K562 (cell line): ENCODE data around the gene C19orf12. TPM values are rescaled to one million over a fixed set of nuclear protein-coding genes. Genes with fewer than 3 reads are reported as not detected.

ENCODE experiments used
- ARNT ChIP-seq, 2 experiments: fragments of 450-650 bp; IDR thresholded peaks; 2 replicates each; pipeline ENCODE4 v1.6.1; 2016; ENCODE audit warnings: mild to moderate bottlenecking in 1 of 2
- CAMTA2 ChIP-seq: fragments of 250-450 bp; sonication (Bioruptor Pico); conservative IDR thresholded peaks from 2 replicates; pipeline ENCODE4 v1.5.1; 2022
- CEBPG ChIP-seq, 3 experiments: fragments of 200-800 bp in 1 of 3; sonication (Bioruptor generic) in 1 of 3; sonication (generic) in 1 of 3; formaldehyde crosslinking in 1 of 3; IDR thresholded peaks in 2 of 3; conservative IDR thresholded peaks in 1 of 3; 2 replicates each; pipeline versions ENCODE4 v1.6.1 to v1.8.0; 2016 to 2022; ENCODE audit warnings: missing compliant biosample characterization in 2 of 3, missing genetic modification characterization in 2 of 3, mild to moderate bottlenecking in 1 of 3, missing genetic modification reagents in 1 of 3
- E2F6 ChIP-seq, 2 experiments: IDR thresholded peaks; 2 replicates each; pipeline ENCODE4 v1.6.1; 2011; ENCODE audit warnings: borderline replicate concordance in 1 of 2, control low read depth in 1 of 2, low read depth in 1 of 2, low read length in 1 of 2, mild to moderate bottlenecking in 1 of 2, mixed read lengths in 1 of 2, moderate library complexity in 1 of 2; ENCODE audit not compliant: insufficient read depth in 1 of 2, insufficient read length in 1 of 2, poor library complexity in 1 of 2, severe bottlenecking in 1 of 2; ENCODE audit errors: extremely low read depth in 1 of 2
- ELK1 ChIP-seq: sonication (generic); formaldehyde crosslinking; IDR thresholded peaks from 2 replicates; pipeline ENCODE4 v1.8.1; 2022; ENCODE audit warnings: missing genetic modification reagents
- HCFC1 ChIP-seq: IDR thresholded peaks from 2 replicates; pipeline ENCODE4 v1.6.1; 2012; ENCODE audit warnings: low read depth, low read length, improper control_type of control experiment
- MBD1 ChIP-seq: fragments of 250-450 bp; sonication (Bioruptor Pico); IDR thresholded peaks from 2 replicates; pipeline ENCODE4 v1.8.0; 2022; ENCODE audit warnings: inconsistent platforms
- NBN ChIP-seq: fragments of 450-650 bp; IDR thresholded peaks from 2 replicates; pipeline ENCODE4 v1.6.1; 2016; ENCODE audit warnings: low read depth, mild to moderate bottlenecking
- PBX2 ChIP-seq, 2 experiments: IDR thresholded peaks in 1 of 2; conservative IDR thresholded peaks in 1 of 2; 2 replicates each; pipeline ENCODE4 v1.6.1; 2016; ENCODE audit warnings: low read depth in 2 of 2, mild to moderate bottlenecking in 1 of 2, missing compliant biosample characterization in 1 of 2, missing genetic modification characterization in 1 of 2, moderate library complexity in 1 of 2
- RAD21 ChIP-seq, 2 experiments: fragments of 250-450 bp in 1 of 2; fragments of 450-650 bp in 1 of 2; sonication (Bioruptor Pico) in 1 of 2; formaldehyde crosslinking in 1 of 2; IDR thresholded peaks in 1 of 2; conservative IDR thresholded peaks in 1 of 2; 2 replicates each; pipeline versions ENCODE4 v1.4.0 to v1.8.0; 2020 to 2022; ENCODE audit warnings: mild to moderate bottlenecking in 2 of 2, moderate library complexity in 1 of 2
- TAF1 ChIP-seq: IDR thresholded peaks from 2 replicates; pipeline ENCODE4 v1.6.1; 2011; ENCODE audit warnings: mild to moderate bottlenecking, low read length, moderate library complexity; ENCODE audit not compliant: insufficient read depth, control insufficient read depth, severe bottlenecking; ENCODE audit errors: extremely low read depth
- TEAD2 ChIP-seq: fragments of 450-650 bp; IDR thresholded peaks from 2 replicates; pipeline ENCODE4 v1.6.1; 2016; ENCODE audit warnings: missing genetic modification characterization, control low read depth, missing compliant biosample characterization
- XRCC4 ChIP-seq: IDR thresholded peaks from one replicate; pipeline ENCODE4 v1.6.1; 2011; ENCODE audit not compliant: insufficient read depth, insufficient read length; ENCODE audit errors: extremely low read depth
- ZBTB26 ChIP-seq: fragments of 450-650 bp; formaldehyde crosslinking; IDR thresholded peaks from 2 replicates; pipeline ENCODE4 v1.4.0; 2022; ENCODE audit warnings: missing genetic modification characterization
- ZKSCAN1 ChIP-seq: fragments of 150-350 bp; IDR thresholded peaks from 2 replicates; pipeline ENCODE4 v1.6.1; 2016; ENCODE audit warnings: low read depth, low read length
- ZNF316 ChIP-seq: fragments of 450-650 bp; IDR thresholded peaks from 2 replicates; pipeline ENCODE4 v1.6.1; 2016
- ZNF41 ChIP-seq: fragments of 250-450 bp; sonication (Bioruptor Pico); conservative IDR thresholded peaks from 2 replicates; pipeline ENCODE4 v1.4.0; 2020; ENCODE audit warnings: mild to moderate bottlenecking
- ZNF551 ChIP-seq: fragments of 250-450 bp; sonication (Bioruptor Pico); IDR thresholded peaks from 2 replicates; pipeline ENCODE4 v1.5.0; 2021; ENCODE audit warnings: mild to moderate bottlenecking, moderate library complexity
- polyA plus RNA-seq, 8 experiments: library from polyadenylated mRNA; depleted of rRNA in 4 of 8; stranded (reverse) in 5 of 8; unstranded in 3 of 8; fragments of >200 nt; fragmentation: Nextera tagmentation in 2 of 8; fragmentation: Illumina TruSeq in 1 of 8; extraction: Ambion mirVana in 2 of 8; extraction: Trizol in 1 of 8; gene quantifications; 2 replicates each; pipeline versions ENCODE4 v1.2.1 to v1.2.3, GENCODE V29; 2011 to 2014; ENCODE audit warnings: inconsistent platforms in 1 of 8, missing spikeins in 1 of 8
- total RNA-seq, 7 experiments: library from RNA; depleted of rRNA in 6 of 7; stranded (reverse); fragments of >200 nt in 6 of 7; fragmentation: Illumina TruSeq in 2 of 7; extraction: Trizol in 2 of 7; gene quantifications; 2 replicates each; pipeline versions ENCODE4 v1.2.1 to v1.2.3, GENCODE V29; 2011 to 2021; ENCODE audit warnings: low replicate concordance in 1 of 7

Gene C19orf12
- total and polyA plus RNA-seq, 9 of the 15 experiments (the other 6 are each of a cell fraction or from before 2014, with no cell fraction given): 1.9 to 14.5 (median 10.2) TPM

- TF ChIP-seq ZBTB26 (CRISPR knock-in tag) (no peak), NBN (0 out of 2 replicates have a peak, but pooled peaks have one; percentile 30), TEAD2 (no peak), ARNT (IDR thresholded peaks at IDR 0.05) (0 out of 4 replicates have a peak, but pooled peaks of 1 of the 2 experiments have one; percentile 21), PBX2 (CRISPR knock-in tag; IDR thresholded peaks at IDR 0.05; ENCODE audit: low read depth) (peak; percentile 49), PBX2 (tag; conservative IDR thresholded peaks at IDR 0.05; ENCODE audit: low read depth) (peak; percentile 82), TAF1 (no peak), RAD21 (CRISPR knock-in tag; conservative IDR thresholded peaks at IDR 0.05 in 1 of 2, IDR thresholded peaks at IDR 0.05 in 1 of 2) (no peak), ZNF551 (CRISPR knock-in tag) (no peak), CEBPG (CRISPR knock-in tag; IDR thresholded peaks at IDR 0.05) (no peak), CEBPG (tag; conservative IDR thresholded peaks at IDR 0.05 in 1 of 2, IDR thresholded peaks at IDR 0.05 in 1 of 2) (no peak), ELK1 (CRISPR knock-in tag) (no peak), MBD1 (CRISPR knock-in tag) (no peak), ZNF41 (CRISPR knock-in tag) (no peak), HCFC1 (no peak), XRCC4 (no peak), ZNF316 (no peak), ZKSCAN1 (no peak), CAMTA2 (CRISPR knock-in tag) (no peak), E2F6 (IDR thresholded peaks at IDR 0.05; ENCODE audit: borderline replicate concordance in 1 of 2, extremely low read depth in 1 of 2, insufficient read depth in 1 of 2, insufficient read length in 1 of 2, low read depth in 1 of 2, low read length in 1 of 2, poor library complexity in 1 of 2, severe bottlenecking in 1 of 2) (no peak)
Observed at GRCh38 chr19:29650772-29651387, 64.2 kb downstream of the C19orf12 start (continued).
